ENCODE measurements around the gene DLL4.

The DLL4 gene

DNA sequence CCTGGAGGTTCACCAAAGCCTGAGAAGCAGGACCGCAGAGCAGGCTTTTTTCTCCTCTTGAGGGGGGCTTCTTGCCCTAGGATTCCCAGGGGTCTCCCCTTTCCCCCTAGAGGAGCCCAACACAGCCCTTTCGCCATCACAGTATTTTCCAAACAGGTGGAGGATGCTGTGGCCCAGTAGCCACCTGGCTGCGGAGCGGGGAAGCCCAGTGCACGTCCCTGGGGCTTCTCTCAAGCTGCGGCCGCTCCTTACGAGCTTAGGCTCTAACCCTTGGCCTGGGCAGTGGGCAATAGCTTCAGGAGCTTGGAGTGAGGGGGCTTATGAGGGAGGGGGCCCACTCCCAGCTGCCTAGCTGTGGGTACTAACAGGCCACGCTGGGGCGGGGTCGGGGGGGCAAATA is 11.6 kb upstream of the DLL4 start:
- H3K27me3 ChIP-seq (ENCODE audit: insufficient read depth, low read length, poor library complexity): peaks cover 10% of the 10 kb centered on the region
- no peak overlapping the region for H3K56ac ChIP-seq (ENCODE audit: low read length)
- no peak overlapping the region for H3K18ac ChIP-seq (ENCODE audit: low read length)
- H3K4me3 ChIP-seq (ENCODE audit: low read length): no peak overlapping the region
- H3K27ac ChIP-seq (ENCODE audit: low read depth, low read length): no peak overlapping the region
- H2BK15ac ChIP-seq (replicated peaks; ENCODE audit: low read depth): no peak overlapping the region
- H3K79me2 ChIP-seq (ENCODE audit: control insufficient read depth, insufficient read depth, low read length): no peaks in the 10 kb centered on the region
- WGBS (ENCODE audit: extremely low coverage, insufficient coverage, low lambda C conversion rate): no CpG with 5 or more reads among the region's 11 CpGs
- H2BK5ac ChIP-seq (ENCODE audit: low read length): no peak overlapping the region
- DNase-seq: no peak
- no peak overlapping the region for H4K5ac ChIP-seq (ENCODE audit: low read length)
- H4K8ac ChIP-seq (ENCODE audit: low read depth, low read length): no peak overlapping the region
- H3K23ac ChIP-seq (ENCODE audit: low read length): no peak overlapping the region
- H3K4ac ChIP-seq (ENCODE audit: low read depth, low read length): no peak overlapping the region
- no peak overlapping the region for H2BK120ac ChIP-seq (ENCODE audit: low read depth, low read length)
- H2AK5ac ChIP-seq (ENCODE audit: low read length): no peak overlapping the region
- no peaks in the 10 kb centered on the region for H3K4me1 ChIP-seq (ENCODE audit: control insufficient read depth, low read depth, low read length)
- H3K79me1 ChIP-seq (ENCODE audit: low read length): no peaks in the 10 kb centered on the region
- H3K36me3 ChIP-seq (ENCODE audit: control insufficient read depth, insufficient read depth, low read length): no peaks in the 10 kb centered on the region
- H3K9ac ChIP-seq (ENCODE audit: low read length): no peak overlapping the region
- H3K4me2 ChIP-seq (ENCODE audit: low read length): no peak overlapping the region

DNA sequence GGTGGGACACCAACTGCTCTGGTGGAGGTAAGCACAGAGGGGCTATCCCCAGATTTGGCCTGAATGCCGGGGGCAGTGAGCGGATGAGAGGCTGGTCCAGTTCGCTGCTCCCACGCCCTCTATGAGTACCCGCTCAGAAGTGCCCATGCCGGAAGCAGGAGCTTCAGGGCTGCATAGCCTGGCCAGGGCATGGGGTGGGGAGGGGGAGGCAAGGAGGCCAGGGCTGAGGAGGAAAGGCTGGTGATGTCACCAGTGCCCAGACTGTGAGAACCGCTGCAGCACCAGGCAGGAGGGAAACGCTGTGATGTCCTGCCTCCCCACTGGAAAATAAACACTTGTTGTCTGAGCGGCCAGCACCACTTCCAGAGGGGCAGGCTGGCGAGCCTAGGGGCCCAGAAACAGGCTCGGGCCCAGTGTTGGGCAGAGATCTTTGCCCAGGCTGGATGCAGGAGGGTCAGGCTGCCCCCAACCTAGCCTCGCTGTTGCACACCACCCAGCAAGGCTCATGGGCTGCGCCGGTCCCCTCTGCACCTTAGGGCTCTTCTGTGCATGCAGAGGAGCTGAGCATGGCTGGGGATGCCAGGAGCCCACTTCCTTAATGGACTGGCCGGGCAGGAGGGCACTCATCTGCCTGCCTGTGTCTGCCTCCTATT is 10.9 kb upstream of the DLL4 start:
- H2BK15ac ChIP-seq (replicated peaks; ENCODE audit: low read depth): no peak overlapping the region
- no peaks in the 10 kb centered on the region for H3K4me1 ChIP-seq (ENCODE audit: control insufficient read depth, low read depth, low read length)
- H3K9ac ChIP-seq (ENCODE audit: low read length): no peak overlapping the region
- no peak overlapping the region for H4K5ac ChIP-seq (ENCODE audit: low read length)
- no peak overlapping the region for H3K4me2 ChIP-seq (ENCODE audit: low read length)
- DNase-seq: no peak
- H2BK120ac ChIP-seq (ENCODE audit: low read depth, low read length): no peak overlapping the region
- no peaks in the 10 kb centered on the region for H3K79me2 ChIP-seq (ENCODE audit: control insufficient read depth, insufficient read depth, low read length)
- H3K27ac ChIP-seq (ENCODE audit: low read depth, low read length): no peak overlapping the region
- no peak overlapping the region for H2AK5ac ChIP-seq (ENCODE audit: low read length)
- no peak overlapping the region for H4K8ac ChIP-seq (ENCODE audit: low read depth, low read length)
- no peak overlapping the region for H2BK5ac ChIP-seq (ENCODE audit: low read length)
- WGBS (ENCODE audit: extremely low coverage, insufficient coverage, low lambda C conversion rate): no CpG with 5 or more reads among the region's 15 CpGs
- H3K27me3 ChIP-seq (ENCODE audit: insufficient read depth, low read length, poor library complexity): peaks cover 13% of the 10 kb centered on the region
- no peaks in the 10 kb centered on the region for H3K79me1 ChIP-seq (ENCODE audit: low read length)
- H3K56ac ChIP-seq (ENCODE audit: low read length): no peak overlapping the region
- no peaks in the 10 kb centered on the region for H3K36me3 ChIP-seq (ENCODE audit: control insufficient read depth, insufficient read depth, low read length)
- no peak overlapping the region for H3K4ac ChIP-seq (ENCODE audit: low read depth, low read length)
- H3K18ac ChIP-seq (ENCODE audit: low read length): no peak overlapping the region
- H3K23ac ChIP-seq (ENCODE audit: low read length): no peak overlapping the region
- no peak overlapping the region for H3K4me3 ChIP-seq (ENCODE audit: low read length)

DNA sequence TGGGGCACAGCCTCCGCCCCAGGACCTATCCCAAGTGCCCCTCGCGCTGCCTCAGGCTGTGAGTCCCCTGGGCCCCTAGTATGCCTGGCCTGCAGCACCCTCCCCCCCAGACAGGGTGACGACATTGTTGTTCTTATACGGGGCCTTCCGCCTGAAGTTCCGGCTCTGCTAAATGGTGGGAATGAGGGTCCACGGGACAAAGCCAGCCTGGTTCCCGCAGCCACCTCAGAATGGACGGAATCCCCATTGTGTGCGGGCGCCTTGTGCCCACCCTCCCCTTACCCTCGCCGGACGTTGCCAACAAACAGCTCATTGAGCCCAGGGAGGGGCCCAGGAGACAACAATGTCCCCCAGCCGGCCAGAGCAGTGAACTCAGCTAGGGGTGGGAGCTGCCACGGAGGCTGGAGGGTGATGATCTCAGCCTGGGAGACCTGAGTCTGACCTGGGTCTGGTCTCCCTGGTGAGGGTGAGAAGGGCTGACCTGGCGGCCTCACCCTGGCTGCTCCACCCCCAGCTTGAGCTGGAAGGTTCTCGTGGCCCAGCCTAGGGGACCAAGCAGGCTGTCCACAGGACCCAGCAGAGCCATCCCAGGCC is 10.2 kb upstream of the DLL4 start:
- H4K5ac ChIP-seq (ENCODE audit: low read length): no peak overlapping the region

DNA sequence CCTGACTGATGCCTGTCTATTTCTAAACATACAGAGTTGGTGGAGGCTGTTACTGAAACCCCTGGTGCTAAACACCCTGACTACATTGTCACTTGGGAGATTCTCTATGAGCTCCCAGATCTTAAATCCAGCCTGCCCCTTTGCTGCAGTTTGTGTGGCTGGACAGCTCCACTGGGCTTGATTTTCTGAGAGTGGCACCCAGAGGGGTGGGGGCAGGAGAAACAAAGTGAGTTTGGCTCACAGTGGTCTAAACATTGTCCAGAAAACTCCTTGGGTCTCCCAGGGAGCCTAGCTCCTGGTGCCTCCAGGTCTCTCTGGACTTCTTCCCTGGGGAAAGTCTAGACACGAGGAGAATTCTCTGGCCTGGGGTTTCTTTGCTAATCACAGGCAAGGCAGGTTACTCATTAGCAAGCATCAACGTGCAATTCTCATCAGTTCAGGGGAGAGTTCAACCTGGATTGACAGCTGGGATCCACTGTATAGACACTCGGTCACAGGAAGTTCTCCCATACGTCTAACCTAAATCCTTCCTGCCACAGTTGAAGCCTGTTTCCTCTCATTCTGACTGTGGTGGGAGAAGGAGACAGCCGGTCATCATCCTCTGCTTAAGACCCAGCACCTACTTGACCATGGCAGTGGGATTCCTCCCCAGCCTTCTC is 7.1 kb upstream of the DLL4 start:
- no peak for DNase-seq
- Histone ChIP-seq H4K8ac (ENCODE audit: low read depth, low read length) (no peak overlapping the region), H3K4me3 (ENCODE audit: low read length) (no peak overlapping the region), H3K4ac (ENCODE audit: low read depth, low read length) (no peak overlapping the region), H3K27me3 (ENCODE audit: insufficient read depth, low read length, poor library complexity) (peaks cover 46% of the 10 kb centered on the region), H2BK5ac (ENCODE audit: low read length) (no peak overlapping the region), H2BK120ac (ENCODE audit: low read depth, low read length) (no peak overlapping the region), H4K5ac (ENCODE audit: low read length) (no peak overlapping the region), H3K4me1 (ENCODE audit: control insufficient read depth, low read depth, low read length) (no peaks in the 10 kb centered on the region), H3K23ac (ENCODE audit: low read length) (no peak overlapping the region), H3K4me2 (ENCODE audit: low read length) (no peak overlapping the region), H2AK5ac (ENCODE audit: low read length) (no peak overlapping the region), H3K79me2 (ENCODE audit: control insufficient read depth, insufficient read depth, low read length) (no peaks in the 10 kb centered on the region), H3K56ac (ENCODE audit: low read length) (no peak overlapping the region), H3K79me1 (ENCODE audit: low read length) (no peaks in the 10 kb centered on the region), H3K27ac (ENCODE audit: low read depth, low read length) (no peak overlapping the region), H2BK15ac (replicated peaks; ENCODE audit: low read depth) (no peak overlapping the region), H3K9ac (ENCODE audit: low read length) (no peak overlapping the region), H3K18ac (ENCODE audit: low read length) (no peak overlapping the region), H3K36me3 (ENCODE audit: control insufficient read depth, insufficient read depth, low read length) (no peaks in the 10 kb centered on the region)
- no CpG with 5 or more reads among the region's 5 CpGs for WGBS (ENCODE audit: extremely low coverage, insufficient coverage, low lambda C conversion rate)

More for the DNA sequence above, 10.2 kb upstream of the DLL4 start:
- H3K4ac ChIP-seq (ENCODE audit: low read depth, low read length): no peak overlapping the region
- no peak overlapping the region for H2BK120ac ChIP-seq (ENCODE audit: low read depth, low read length)
- H3K56ac ChIP-seq (ENCODE audit: low read length): no peak overlapping the region
- H4K8ac ChIP-seq (ENCODE audit: low read depth, low read length): no peak overlapping the region
- no peaks in the 10 kb centered on the region for H3K79me2 ChIP-seq (ENCODE audit: control insufficient read depth, insufficient read depth, low read length)
- peaks cover 19% of the 10 kb centered on the region for H3K27me3 ChIP-seq (ENCODE audit: insufficient read depth, low read length, poor library complexity)
- no peaks in the 10 kb centered on the region for H3K36me3 ChIP-seq (ENCODE audit: control insufficient read depth, insufficient read depth, low read length)
- H3K27ac ChIP-seq (ENCODE audit: low read depth, low read length): no peak overlapping the region
- H3K18ac ChIP-seq (ENCODE audit: low read length): no peak overlapping the region
- H3K4me1 ChIP-seq (ENCODE audit: control insufficient read depth, low read depth, low read length): no peaks in the 10 kb centered on the region
- no peak overlapping the region for H2BK15ac ChIP-seq (replicated peaks; ENCODE audit: low read depth)
- WGBS (ENCODE audit: extremely low coverage, insufficient coverage, low lambda C conversion rate): no CpG with 5 or more reads among the region's 19 CpGs
- DNase-seq: no peak
- H3K79me1 ChIP-seq (ENCODE audit: low read length): no peaks in the 10 kb centered on the region
- no peak overlapping the region for H3K4me3 ChIP-seq (ENCODE audit: low read length)
- no peak overlapping the region for H2BK5ac ChIP-seq (ENCODE audit: low read length)
- H3K4me2 ChIP-seq (ENCODE audit: low read length): no peak overlapping the region
- no peak overlapping the region for H3K9ac ChIP-seq (ENCODE audit: low read length)
- H3K23ac ChIP-seq (ENCODE audit: low read length): no peak overlapping the region
- no peak overlapping the region for H2AK5ac ChIP-seq (ENCODE audit: low read length)

DNA sequence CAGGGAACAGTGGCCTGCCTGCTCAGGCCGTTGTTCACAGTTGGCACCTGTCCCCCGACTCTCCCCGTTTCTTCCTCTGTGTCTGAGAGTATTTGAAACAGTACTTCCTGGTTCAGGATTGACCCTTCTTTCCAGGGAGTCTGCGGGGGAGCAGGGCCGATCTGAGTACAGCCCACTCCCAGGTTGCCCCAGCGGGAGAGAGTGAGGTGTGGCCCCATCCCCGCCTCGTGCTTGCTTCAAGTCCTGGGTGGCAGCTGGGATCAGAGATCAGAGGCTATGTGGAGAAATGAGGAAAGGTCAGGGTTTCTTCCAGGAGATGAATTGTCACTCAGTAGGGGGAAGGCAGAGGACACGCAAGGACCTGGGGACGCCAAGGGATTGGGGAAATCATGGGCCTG is 6.5 kb upstream of the DLL4 start:
- H3K27me3 ChIP-seq (ENCODE audit: insufficient read depth, low read length, poor library complexity): peaks cover 50% of the 10 kb centered on the region
- H3K18ac ChIP-seq (ENCODE audit: low read length): no peak overlapping the region
- DNase-seq: no peak
- no peak overlapping the region for H4K8ac ChIP-seq (ENCODE audit: low read depth, low read length)
- no peaks in the 10 kb centered on the region for H3K4me1 ChIP-seq (ENCODE audit: control insufficient read depth, low read depth, low read length)
- H2BK15ac ChIP-seq (replicated peaks; ENCODE audit: low read depth): no peak overlapping the region
- H3K23ac ChIP-seq (ENCODE audit: low read length): no peak overlapping the region
- H2BK5ac ChIP-seq (ENCODE audit: low read length): no peak overlapping the region
- H3K56ac ChIP-seq (ENCODE audit: low read length): no peak overlapping the region
- no peaks in the 10 kb centered on the region for H3K79me2 ChIP-seq (ENCODE audit: control insufficient read depth, insufficient read depth, low read length)
- no peak overlapping the region for H3K4ac ChIP-seq (ENCODE audit: low read depth, low read length)
- H3K27ac ChIP-seq (ENCODE audit: low read depth, low read length): no peak overlapping the region
- H3K36me3 ChIP-seq (ENCODE audit: control insufficient read depth, insufficient read depth, low read length): no peaks in the 10 kb centered on the region
- H2AK5ac ChIP-seq (ENCODE audit: low read length): no peak overlapping the region
- no peak overlapping the region for H3K4me3 ChIP-seq (ENCODE audit: low read length)
- no peak overlapping the region for H3K9ac ChIP-seq (ENCODE audit: low read length)
- no peak overlapping the region for H3K4me2 ChIP-seq (ENCODE audit: low read length)
- H2BK120ac ChIP-seq (ENCODE audit: low read depth, low read length): no peak overlapping the region
- H4K5ac ChIP-seq (ENCODE audit: low read length): no peak overlapping the region
- WGBS (ENCODE audit: extremely low coverage, insufficient coverage, low lambda C conversion rate): no CpG with 5 or more reads among the region's 10 CpGs
- H3K79me1 ChIP-seq (ENCODE audit: low read length): no peaks in the 10 kb centered on the region

Measured in mesendoderm (in vitro differentiated cells).